Embryonic facial prominence (tissue), 1 donor: Measurements from ENCODE around the gene ARAF.
A peak's percentile ranks its signal among the peaks of the same experiment; 100 is the strongest.
"Not testable (repeated sequence)": the region's sequence is repeated elsewhere in the genome, so short reads cannot be mapped to it uniquely, and the experiment has no call there.

Experiments used
- DNase-seq: peaks from one replicate; pipeline ENCODE4 v3.0.0-alpha.2; 2016; ENCODE audit errors: extremely low spot score

Gene ARAF

DNA sequence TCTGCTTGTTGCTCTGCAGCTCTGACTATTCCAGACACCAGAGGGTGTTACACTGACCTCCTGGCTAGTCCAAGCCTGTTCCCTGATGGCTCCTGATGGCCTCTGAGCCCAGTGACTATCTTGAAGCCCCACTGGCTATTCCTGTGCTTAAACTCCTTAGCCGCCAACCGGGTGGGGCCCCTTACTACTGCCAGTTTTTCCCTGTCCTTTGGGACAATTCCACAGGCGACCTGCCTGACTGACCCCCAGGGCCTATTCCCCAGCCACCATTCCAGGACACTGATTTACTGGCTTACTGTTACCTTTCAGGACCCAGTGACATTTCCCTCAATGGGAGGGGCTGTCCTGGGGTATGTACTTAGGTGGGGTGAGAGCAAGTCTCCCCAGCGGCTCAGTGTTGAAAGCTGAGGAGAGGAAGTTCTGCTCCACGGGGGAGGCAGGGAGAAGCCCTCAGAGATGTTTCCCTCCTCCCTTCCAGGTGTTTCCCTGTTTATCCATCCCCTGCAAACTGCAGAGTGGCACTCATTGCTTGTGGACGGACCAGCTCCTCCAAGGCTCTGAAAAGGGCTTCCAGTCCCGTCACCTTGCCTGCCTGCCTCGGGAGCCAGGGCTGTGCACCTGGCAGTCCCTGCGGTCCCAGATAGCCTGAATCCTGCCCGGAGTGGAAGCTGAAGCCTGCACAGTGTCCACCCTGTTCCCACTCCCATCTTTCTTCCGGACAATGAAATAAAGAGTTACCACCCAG, 25.2 kb downstream of the ARAF start:
- no peak for DNase-seq

DNA sequence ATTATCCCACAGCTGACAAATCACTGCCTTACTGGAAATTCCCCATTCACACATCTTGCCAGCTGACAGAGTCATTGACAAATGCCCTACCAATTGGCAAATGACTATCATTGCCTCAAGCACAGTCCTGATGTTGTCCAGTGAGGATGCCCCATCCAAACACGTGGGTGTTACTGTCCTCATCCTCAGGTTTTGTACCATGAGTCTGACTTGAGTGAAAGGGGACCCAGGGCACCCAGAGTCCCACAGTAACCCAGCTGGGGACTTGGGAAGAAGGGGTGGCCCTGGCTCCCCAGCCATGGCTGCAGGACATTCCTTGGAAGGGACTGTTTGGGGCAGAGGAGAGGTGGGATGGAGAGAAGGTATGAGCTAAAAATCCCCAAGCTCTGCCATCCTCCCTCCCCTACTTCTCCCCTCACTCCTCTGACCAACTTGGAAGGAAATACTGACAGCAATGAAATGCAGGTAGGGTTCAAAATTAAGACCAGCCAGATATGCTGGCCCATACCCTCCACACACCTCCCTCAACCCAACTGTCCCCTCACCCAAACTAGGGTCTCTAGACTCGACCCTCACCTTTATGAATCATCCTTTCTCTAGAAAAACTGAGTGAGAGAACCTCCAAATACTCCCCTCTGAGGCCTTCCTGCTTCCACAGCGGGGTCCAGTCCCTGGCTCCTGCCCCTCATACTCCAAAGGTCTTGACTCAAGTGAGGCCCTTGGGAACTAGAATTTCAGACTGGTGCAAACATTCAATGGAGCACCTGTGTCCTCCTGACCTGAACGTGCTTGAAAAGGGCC, 26.3 kb downstream of the ARAF start:
- no peak for DNase-seq

DNA sequence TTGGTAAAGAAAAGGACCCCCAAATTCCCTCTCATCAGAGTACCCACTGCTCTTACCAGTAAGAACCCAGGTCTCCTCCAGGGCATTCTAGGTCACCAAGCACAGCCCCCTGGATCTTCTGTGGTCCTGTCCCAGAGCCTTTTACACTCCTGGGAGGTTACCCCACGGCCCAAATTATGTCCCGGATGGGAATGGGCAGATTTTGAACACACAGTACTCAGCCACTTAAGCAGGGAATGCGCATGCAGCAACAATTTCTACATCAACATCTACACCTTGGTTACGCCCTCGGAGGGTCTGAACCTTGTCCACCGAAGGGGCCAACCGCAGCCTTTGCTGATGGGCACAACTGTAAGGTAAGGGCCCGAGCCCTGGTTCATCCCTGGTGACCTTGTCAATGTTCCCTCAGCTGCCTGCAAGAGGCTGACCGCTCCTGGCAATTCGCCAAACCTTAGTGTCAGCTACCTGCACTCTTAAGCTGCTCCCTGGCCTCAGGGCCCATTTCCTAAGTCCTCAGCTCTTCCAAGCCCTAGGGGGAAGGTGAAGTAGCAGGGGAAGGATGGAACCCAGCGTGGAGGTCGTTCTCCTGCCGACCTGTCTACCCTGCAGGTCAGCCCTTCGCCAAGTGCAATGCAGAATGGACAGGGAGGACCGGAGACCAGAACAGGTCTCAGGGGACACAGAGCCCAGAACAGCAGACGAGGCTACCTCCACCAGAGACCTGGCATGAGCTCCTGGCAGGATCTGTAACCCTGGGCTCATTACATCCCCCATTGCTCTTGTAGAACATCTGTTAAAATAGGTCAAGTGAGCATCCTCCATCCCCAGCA, 27.1 kb downstream of the ARAF start:
- DNase-seq = no peak

DNA sequence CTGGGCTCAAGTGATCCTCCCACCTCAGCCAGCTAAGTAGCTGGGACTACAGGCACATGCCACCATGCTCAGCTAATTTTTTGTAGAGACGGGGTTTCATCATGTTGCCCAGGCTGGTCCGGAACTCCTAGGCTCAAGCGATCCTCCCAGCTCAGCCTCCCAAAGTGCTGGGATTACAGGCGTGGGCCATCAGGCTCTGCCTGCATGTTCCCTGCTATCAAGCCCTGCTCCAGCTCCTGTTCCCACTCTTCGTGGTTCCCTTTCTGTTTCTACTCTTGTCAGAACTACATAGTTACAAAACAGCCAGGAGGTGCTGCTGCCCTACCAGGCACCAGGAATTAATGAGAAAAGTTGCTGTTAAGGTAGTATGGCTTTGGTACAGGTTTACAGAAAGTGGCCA, 30.0 kb downstream of the ARAF start:
- no peak for DNase-seq

DNA sequence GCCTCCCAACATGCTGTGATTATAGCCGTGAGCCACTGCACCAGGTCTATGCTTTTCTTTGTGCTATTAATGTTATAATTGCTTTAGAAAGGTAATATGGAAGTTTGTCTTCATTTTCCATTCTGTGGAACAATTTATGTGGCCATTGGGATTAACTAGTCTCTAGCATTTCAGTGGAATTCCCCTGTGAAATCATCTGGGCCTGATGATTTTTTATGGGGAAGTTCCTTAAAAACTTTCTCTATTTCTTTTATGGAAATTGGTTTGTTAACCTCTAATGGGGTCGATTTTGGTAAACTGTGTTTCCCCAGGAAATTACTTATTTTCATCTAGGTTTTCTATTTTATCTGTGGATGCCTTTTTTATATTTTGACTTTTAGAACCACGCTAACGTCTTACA, 32.5 kb downstream of the ARAF start:
- no peak for DNase-seq

DNA sequence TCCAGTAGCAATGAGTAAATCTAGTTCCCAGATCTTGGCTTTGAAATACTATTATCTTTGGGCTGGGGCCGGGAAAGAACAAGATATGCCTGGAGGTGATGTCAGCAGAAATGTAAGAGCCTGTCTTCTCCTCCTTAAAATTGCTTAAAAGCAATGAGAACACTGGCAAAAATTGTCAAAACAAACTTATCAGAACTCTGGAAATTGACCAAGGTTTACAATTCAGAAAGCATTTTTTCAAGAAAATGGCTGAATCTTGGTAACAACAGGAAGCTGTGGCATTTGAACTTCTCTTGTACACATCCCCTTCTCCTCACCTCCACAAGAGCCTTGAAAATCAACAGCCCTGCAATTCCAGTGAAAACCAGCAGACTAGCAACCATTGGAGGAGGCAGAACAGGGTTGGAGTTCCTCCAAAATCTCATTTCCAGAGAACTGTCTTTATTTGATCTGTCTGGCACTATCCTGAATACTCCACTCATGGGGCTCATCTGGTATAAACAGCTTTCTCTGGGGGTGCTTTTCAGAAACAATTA, 34.8 kb downstream of the ARAF start:
- DNase-seq = no peak

DNA sequence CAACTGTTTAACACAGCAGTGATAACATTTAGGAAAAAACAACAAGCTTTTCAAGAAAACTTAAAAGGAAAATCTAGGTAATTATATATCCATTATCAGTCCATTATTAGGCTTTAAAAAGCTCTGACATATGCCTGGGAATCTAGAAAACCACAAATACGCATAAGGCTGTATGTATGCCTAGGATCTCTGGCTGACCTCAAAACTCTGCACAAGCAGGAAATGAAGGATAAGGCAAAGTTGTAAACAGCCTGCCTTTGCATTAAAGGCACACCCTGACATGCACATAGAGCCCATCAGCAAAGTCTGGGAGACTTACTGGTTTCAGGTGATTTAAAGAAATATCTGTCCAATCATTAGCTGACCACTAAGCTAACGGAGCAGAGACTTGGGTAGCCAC, 35.3 kb downstream of the ARAF start:
- DNase-seq = no peak

DNA sequence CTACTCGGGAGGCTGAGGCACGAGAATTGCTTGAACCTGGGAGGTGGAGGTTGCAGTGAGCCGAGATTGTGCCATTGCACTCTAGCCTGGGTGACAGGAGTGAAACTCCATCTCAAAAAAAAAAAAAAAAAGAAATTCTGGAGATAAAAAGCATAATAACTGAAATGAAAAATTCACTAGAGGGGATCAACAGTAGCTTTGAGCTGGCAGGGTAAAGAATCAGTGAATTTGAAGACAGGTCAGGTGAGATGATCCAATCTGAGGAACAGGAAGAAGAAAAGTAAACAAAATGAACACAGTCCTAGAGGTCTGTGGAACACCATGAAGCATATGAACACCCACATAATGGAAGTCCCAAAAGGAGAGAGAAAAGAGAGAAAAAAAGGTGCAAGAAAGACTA, 36.2 kb downstream of the ARAF start:
- no peak for DNase-seq

DNA sequence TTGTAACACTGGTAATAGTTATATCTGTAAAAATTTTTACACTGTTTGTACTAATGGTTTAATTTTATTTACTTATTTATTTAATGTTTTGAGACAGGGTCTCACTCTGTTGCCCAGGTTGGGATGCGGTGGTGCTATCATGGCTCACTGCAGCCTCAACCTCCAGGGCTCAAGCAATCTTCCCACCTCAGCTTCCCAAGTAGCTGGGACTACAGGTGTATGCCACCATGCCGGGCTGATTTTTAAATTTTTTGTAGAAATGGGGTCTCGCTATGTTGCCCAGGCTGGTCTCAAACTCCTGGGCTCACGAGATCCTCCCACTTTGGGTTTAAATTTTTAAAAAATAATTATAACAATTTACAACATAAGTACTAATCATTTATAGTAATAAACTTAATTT, 42.1 kb downstream of the ARAF start:
- DNase-seq = not testable (repeated sequence)

DNA sequence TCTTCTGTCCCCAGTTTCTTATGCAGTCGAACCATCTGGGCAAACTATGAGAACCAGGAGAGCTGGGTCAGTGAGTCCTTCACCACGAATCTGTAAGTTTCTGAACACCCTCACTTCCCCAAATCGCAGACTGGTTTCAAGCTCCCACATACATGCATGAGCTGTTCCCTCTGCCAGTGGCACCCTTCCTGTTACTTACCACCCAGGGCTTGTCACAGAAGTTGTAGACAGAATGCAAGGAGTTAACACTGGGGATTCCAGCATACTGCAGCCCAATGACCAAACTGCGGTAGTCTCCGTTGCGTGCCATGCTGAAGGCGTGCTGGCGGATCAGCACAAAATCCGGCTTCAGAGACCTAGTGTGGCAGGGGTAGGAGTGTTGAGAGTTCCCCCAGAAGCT, 44.0 kb downstream of the ARAF start:
- DNase-seq = no peak

DNA sequence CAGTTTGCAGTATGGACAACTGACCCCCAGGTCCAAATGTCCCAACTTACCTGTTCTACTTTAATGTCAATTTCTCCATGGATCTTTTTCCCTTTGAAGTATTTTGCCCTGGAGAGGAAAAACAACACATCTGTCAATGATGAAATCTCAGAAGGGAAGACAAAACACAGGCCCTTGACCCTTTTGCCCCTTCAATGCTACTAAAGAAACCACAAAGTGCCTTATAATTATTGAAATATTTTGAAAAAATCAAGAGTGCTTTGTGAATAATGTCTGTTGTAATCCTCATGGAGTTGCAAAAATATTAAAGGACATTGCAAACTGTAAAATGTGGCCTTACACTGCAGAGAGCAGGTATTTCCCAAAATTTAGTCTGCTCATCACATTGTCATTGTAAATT, 46.1 kb downstream of the ARAF start:
- no peak for DNase-seq

DNA sequence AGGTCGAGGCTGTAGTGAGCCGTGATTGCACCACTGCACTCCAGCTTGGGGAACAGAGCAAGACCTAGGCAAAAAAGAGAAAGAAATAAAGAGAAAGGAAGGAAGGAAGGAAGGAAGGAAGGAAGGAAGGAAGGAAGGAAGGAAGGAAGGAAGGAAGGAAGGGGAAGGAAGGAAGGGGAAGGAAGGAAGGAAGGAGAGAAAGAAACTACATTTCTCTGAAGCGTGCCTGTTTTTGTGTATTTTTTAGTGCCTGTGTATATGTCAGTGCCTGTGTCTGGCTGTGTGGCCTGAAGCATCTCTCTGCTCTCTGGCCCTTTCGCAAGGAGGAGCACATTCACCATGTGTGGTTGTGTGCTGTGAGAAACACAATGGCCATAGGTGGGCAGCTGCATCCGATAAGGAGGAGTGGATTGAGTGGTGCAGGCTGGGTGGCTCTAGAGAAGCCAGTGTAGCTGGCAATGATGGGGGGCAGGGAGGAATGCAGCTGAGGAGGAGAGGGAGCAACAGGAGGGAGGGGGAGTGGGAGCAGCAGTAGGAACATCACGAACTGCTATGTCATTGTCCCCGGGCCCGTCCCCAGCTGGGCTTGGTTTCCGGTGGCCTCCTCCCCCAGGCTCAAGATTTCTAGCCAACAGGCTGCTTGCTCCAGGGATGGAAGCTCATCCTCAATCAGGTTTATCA, 47.3 kb downstream of the ARAF start:
- no peak for DNase-seq

DNA sequence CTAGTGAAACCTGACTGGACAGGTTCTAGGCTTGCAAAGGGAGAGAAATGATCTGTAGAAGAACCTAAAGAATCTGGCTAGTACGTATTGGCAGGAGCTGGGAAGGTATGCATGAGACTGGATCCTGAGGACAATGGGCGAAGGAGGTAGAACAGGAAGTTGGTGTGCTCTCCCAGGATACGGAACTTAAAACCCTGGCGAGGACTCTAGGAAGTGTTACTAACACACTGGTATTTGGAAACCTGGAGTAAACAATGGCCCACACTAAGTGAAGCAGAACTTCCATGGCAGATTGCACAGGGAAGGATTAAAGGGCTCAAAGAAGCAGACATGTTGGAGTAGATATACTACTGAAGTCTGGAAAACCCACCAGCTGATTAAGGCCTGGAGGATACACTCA, 49.5 kb downstream of the ARAF start:
- no peak for DNase-seq

DNA sequence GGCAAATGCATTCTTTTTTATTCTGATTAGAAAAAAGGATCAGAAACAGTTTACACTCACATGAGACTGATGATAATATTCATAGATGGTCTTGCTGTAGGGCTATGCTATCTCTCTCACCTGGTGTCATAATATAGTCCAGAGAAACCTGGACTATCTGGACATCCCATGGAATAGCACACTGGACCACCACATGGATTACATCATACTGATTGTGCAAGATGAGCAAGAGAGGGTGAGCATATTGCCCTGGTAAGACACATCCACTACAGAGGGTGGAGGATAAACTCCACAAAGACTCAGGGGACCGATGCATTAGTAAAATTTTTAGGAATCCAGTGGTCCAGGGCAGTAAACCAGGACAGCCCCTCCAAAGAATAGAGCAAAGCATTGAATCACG, 50.5 kb downstream of the ARAF start:
- no peak for DNase-seq

DNA sequence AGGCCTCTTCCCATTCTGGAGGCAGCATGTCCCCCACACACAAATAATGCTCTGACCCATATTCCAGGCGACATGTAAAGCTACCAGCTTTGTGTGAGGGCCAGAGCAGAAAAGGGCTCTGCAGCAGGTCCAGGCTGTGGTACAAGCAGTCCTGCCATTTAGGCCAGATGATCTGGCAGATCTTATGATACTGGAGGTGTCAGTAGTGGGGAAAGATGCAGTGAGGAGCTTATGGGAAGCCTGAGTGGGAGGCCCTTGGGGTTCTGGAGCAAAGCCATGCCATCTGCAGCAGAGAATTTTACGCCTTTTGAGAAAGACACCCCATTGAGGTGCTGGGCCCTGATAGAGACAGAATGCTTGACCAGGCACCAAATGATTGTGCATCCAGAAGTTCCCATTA, 50.9 kb downstream of the ARAF start:
- DNase-seq = no peak

DNA sequence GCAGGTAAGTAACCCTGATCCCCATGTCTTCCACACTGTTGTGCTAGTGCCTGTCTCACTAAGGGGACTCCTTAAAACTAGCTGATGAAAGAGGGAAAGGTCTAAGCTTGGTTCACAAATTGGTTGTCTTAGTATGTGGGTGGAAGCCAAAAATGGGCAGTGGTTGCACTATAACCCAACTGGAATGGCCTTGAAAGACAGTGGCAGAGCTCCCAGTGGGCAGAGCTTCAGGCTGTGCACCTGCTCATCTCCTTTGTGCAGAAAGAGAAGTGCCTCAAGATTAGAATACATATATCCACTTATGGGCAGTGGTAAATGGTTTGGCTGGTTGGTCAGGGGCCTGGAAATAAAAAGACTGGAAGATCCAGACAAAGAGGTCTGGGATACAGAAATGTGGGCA, 51.4 kb downstream of the ARAF start:
- no peak for DNase-seq

DNA sequence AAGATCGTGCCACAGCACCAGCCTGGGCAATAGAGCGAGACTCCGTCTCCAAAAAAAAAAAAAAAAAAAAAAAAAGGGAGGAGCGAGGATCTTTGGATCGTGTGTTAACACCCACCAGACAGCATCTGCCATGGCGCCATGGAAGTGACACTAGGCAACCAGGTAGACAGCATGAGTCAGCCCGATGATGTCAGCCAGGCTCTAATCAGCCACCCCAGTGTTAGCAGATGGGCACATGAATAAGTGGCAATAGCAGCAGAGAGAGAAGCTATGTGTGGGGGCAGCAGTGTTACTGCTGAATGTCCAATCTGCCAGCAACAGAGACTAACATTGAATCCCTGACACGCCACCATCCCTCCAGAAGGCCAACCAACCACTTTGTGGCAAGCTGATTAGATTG, 52.1 kb downstream of the ARAF start:
- DNase-seq = no peak

DNA sequence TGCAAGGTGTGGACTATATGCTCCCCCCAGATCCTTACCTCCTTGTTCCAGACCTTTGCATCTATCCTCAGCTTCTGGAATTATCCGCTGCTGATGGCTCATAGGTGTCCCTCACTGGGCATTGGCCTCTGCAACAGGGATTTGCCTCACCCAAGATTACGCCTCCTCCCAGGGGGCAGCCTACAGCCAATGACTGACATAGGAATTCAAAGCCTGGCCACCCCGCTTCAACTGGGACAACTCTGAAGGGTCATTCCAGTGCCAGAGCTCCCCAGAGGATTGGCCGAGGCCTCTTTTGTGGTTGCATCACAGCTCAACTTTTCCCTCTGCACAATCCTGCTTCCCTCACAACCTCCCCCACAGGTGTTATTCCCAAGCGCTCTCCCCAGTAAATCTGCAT, 53.6 kb downstream of the ARAF start:
- DNase-seq = no peak

DNA sequence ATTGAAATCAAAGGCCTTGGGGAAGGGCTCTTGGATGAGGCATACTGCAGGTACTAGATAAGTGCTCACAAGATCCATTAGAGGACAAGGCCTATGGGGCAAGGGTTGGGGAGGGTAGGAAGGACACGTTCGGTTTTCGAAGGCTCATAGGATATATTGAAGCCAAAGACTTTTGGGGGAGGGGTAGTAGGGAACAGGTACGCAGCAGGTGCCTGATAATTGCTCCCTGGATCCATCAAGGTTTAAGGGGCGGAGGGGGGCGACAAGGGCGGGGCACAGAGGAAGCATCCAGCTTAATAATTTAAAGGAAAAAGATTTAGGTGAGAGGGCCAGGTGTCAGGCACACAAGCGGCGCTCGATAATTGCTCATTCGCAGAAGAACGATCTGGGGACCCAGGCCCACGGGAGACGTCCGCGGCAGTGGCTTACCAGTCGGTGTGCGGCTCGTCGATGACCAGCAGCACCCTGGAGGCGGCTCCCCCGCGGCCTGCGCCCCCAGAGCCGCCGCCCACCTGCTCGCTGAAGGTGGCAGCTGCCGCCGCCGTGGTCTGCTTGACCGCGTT, 58.0 kb downstream of the ARAF start:
- no peak for DNase-seq

DNA sequence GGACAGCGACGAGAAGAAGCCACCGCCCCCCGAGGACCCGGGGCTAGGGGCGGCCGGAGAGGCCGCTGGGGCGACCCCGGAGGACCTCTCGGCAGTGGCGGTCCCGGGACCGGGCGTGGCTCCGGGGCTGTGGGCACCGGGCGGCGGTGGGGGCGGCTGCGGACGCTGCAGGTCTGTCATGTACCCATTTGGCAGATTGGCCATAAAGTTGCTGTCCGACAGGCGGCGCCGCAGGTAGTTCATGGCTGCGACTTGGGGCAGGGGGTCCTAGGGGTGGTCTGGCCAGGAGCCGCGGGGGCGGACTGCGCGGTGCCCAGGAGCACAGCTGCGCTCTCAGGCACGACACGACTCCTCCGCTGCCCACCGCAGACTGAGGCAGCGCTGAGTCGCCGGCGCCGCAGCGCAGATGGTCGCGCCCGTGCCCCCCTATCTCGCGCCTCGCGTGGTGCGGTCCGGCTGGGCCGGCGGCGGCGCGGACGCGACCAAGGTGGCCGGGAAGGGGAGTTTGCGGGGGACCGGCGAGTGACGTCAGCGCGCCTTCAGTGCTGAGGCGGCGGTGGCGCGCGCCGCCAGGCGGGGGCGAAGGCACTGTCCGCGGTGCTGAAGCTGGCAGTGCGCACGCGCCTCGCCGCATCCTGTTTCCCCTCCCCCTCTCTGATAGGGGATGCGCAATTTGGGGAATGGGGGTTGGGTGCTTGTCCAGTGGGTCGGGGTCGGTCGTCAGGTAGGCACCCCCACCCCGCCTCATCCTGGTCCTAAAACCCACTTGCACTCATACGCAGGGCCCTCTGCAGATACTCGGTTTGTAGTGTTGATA, 58.7 kb downstream of the ARAF start, which contains the start of gene SYN1:
SYN1 (minus strand) TSS at position 372 of the 817 bp plus-strand sequence; CDS start at position 243, 129 bp downstream.
- DNase-seq = peak; percentile 58
